ENCODE data around the gene KIAA1958.
A peak's percentile ranks its signal among the peaks of the same experiment; 100 is the strongest.

Gene KIAA1958

GRCh38 chr9:112489039-112489546 is 2.5 kb downstream of the KIAA1958 start:
- TF ChIP-seq EZH2phosphoT487 (IDR thresholded peaks at IDR 0.05; ENCODE audit: borderline replicate concordance): no peak
- TF ChIP-seq CTCF (conservative IDR thresholded peaks at IDR 0.05; ENCODE audit: low read length): no peak
- Histone ChIP-seq H3K9me3 (ENCODE audit: insufficient read depth, low read depth, low read length) (no peaks in the 10 kb centered on the region), H3K9me2 (replicated peaks; ENCODE audit: low read depth, low read length) (no peaks in the 10 kb centered on the region), H3K79me2 (ENCODE audit: insufficient read depth, low read length) (peaks cover 82% of the 10 kb centered on the region), H2AFZ (ENCODE audit: low read length) (no peak overlapping the region), H3F3A (ENCODE audit: low read depth) (no peaks in the 10 kb centered on the region), H4K20me1 (ENCODE audit: insufficient read depth, low read length, poor library complexity, severe bottlenecking) (peaks cover 55% of the 10 kb centered on the region), H3K4me2 (ENCODE audit: low read depth, low read length, poor library complexity, severe bottlenecking) (peak overlapping the region; percentile 86), H3K9ac (ENCODE audit: low read depth, low read length, poor library complexity, severe bottlenecking) (peak overlapping the region; percentile 20), H3K4me3 (ENCODE audit: low read length, poor library complexity, severe bottlenecking) (peak overlapping the region; percentile 79), H3K4me1 (ENCODE audit: insufficient read depth, low read length, poor library complexity, severe bottlenecking) (peaks cover 64% of the 10 kb centered on the region), H3K27me3 (ENCODE audit: insufficient read depth, low read length, poor library complexity, severe bottlenecking) (no peaks in the 10 kb centered on the region), H3K36me3 (ENCODE audit: insufficient read depth, low read length) (peaks cover 10% of the 10 kb centered on the region; the same call in 1 of the 2 replicates)

- Histone ChIP-seq H3K9ac (ENCODE audit: low read depth, low read length, poor library complexity, severe bottlenecking) (peak overlapping the region; percentile 20), H2AFZ (ENCODE audit: low read length) (no peak overlapping the region), H3F3A (ENCODE audit: low read depth) (no peaks in the 10 kb centered on the region)
Measured at GRCh38 chr9:112489876-112490666, 3.4 kb downstream of the KIAA1958 start.

GRCh38 chr9:112493393-112494137 is 6.9 kb downstream of the KIAA1958 start:
- Histone ChIP-seq H3K4me2 (ENCODE audit: low read depth, low read length, poor library complexity, severe bottlenecking) (peak overlapping the region; percentile 86), H3K79me2 (ENCODE audit: insufficient read depth, low read length) (peaks cover 100% of the 10 kb centered on the region), H3K4me3 (ENCODE audit: low read length, poor library complexity, severe bottlenecking) (no peak overlapping the region), H3K9me3 (ENCODE audit: insufficient read depth, low read depth, low read length) (no peaks in the 10 kb centered on the region), H3K4me1 (ENCODE audit: insufficient read depth, low read length, poor library complexity, severe bottlenecking) (peaks cover 73% of the 10 kb centered on the region), H4K20me1 (ENCODE audit: insufficient read depth, low read length, poor library complexity, severe bottlenecking) (peaks cover 62% of the 10 kb centered on the region), H3K27me3 (ENCODE audit: insufficient read depth, low read length, poor library complexity, severe bottlenecking) (no peaks in the 10 kb centered on the region), H3F3A (ENCODE audit: low read depth) (no peaks in the 10 kb centered on the region), H2AFZ (ENCODE audit: low read length) (no peak overlapping the region), H3K36me3 (ENCODE audit: insufficient read depth, low read length) (peaks cover 19% of the 10 kb centered on the region; the same call in 1 of the 2 replicates), H3K9me2 (replicated peaks; ENCODE audit: low read depth, low read length) (no peaks in the 10 kb centered on the region), H3K9ac (ENCODE audit: low read depth, low read length, poor library complexity, severe bottlenecking) (no peak overlapping the region)
- TF ChIP-seq CTCF (conservative IDR thresholded peaks at IDR 0.05; ENCODE audit: low read length) (no peak), EZH2phosphoT487 (IDR thresholded peaks at IDR 0.05; ENCODE audit: borderline replicate concordance) (no peak)

More at GRCh38 chr9:112489876-112490666, 3.4 kb downstream of the KIAA1958 start:
- H3K4me1 ChIP-seq (ENCODE audit: insufficient read depth, low read length, poor library complexity, severe bottlenecking): peaks cover 64% of the 10 kb centered on the region
- no peaks in the 10 kb centered on the region for H3K27me3 ChIP-seq (ENCODE audit: insufficient read depth, low read length, poor library complexity, severe bottlenecking)
- H4K20me1 ChIP-seq (ENCODE audit: insufficient read depth, low read length, poor library complexity, severe bottlenecking): peaks cover 58% of the 10 kb centered on the region
- no peaks in the 10 kb centered on the region for H3K9me2 ChIP-seq (replicated peaks; ENCODE audit: low read depth, low read length)
- no peaks in the 10 kb centered on the region for H3K9me3 ChIP-seq (ENCODE audit: insufficient read depth, low read depth, low read length)
- no peak for TF ChIP-seq CTCF (conservative IDR thresholded peaks at IDR 0.05; ENCODE audit: low read length)
- TF ChIP-seq EZH2phosphoT487 (IDR thresholded peaks at IDR 0.05; ENCODE audit: borderline replicate concordance): no peak
- H3K79me2 ChIP-seq (ENCODE audit: insufficient read depth, low read length): peaks cover 92% of the 10 kb centered on the region
- H3K4me2 ChIP-seq (ENCODE audit: low read depth, low read length, poor library complexity, severe bottlenecking): peak overlapping the region; percentile 86
- H3K36me3 ChIP-seq (ENCODE audit: insufficient read depth, low read length): peaks cover 18% of the 10 kb centered on the region; the same call in 1 of the 2 replicates
- peak overlapping the region; percentile 79 for H3K4me3 ChIP-seq (ENCODE audit: low read length, poor library complexity, severe bottlenecking)
